Fibroblast of skin of scalp (primary cell): ENCODE measurements around the gene HMCN1.

Source experiments
- DNase-seq: peaks from one replicate; pipeline ENCODE4 v3.0.0-alpha.2; 2013

Gene HMCN1

GRCh38 chr1:185971688-185972087 is 237.5 kb downstream of the HMCN1 start:
- peak; percentile 98 for DNase-seq

GRCh38 chr1:185972096-185972850 is 238.1 kb downstream of the HMCN1 start:
- peak; percentile 92 for DNase-seq

GRCh38 chr1:185973645-185974044 is 239.5 kb downstream of the HMCN1 start:
- peak; percentile 99 for DNase-seq

- DNase-seq, result no peak
Observed at GRCh38 chr1:185974367-185975170, 240.4 kb downstream of the HMCN1 start.

- DNase-seq, result no peak
Observed at GRCh38 chr1:185980891-185981290, 246.7 kb downstream of the HMCN1 start.

- no peak for DNase-seq
Observed at GRCh38 chr1:185984113-185984836, 250.1 kb downstream of the HMCN1 start.

- DNase-seq, result no peak
Observed at GRCh38 chr1:185987611-185988321, 253.6 kb downstream of the HMCN1 start.

GRCh38 chr1:185990565-185990964 is 256.4 kb downstream of the HMCN1 start:
- peak; percentile 32 for DNase-seq

- DNase-seq, result peak; percentile 28
Observed at GRCh38 chr1:185991266-185991665, 257.1 kb downstream of the HMCN1 start.

- DNase-seq, result peak; percentile 88
Observed at GRCh38 chr1:185996211-185996610, 262.0 kb downstream of the HMCN1 start.

- DNase-seq, result no peak
Observed at GRCh38 chr1:185998391-185998790, 264.2 kb downstream of the HMCN1 start.

- DNase-seq, result peak; percentile 27
Observed at GRCh38 chr1:186002406-186002805, 268.2 kb downstream of the HMCN1 start.

- peak; percentile 79 for DNase-seq
Observed at GRCh38 chr1:186009039-186009737, 275.0 kb downstream of the HMCN1 start.

GRCh38 chr1:186014370-186015037 is 280.3 kb downstream of the HMCN1 start:
- peak; percentile 89 for DNase-seq

GRCh38 chr1:186016856-186017255 is 282.7 kb downstream of the HMCN1 start:
- DNase-seq, result peak; percentile 39

- DNase-seq, result no peak
Observed at GRCh38 chr1:186022184-186022583, 288.0 kb downstream of the HMCN1 start.

- DNase-seq, result peak; percentile 67
Observed at GRCh38 chr1:186026946-186027345, 292.8 kb downstream of the HMCN1 start.

GRCh38 chr1:186027621-186028020 is 293.4 kb downstream of the HMCN1 start:
- no peak for DNase-seq

- no peak for DNase-seq
Observed at GRCh38 chr1:186030453-186030852, 296.3 kb downstream of the HMCN1 start.

GRCh38 chr1:186033847-186034271 is 299.7 kb downstream of the HMCN1 start:
- DNase-seq, result peak; percentile 37

- no peak for DNase-seq
Observed at GRCh38 chr1:186042230-186042629, 308.0 kb downstream of the HMCN1 start.
